Right lobe of liver (tissue), 4 donors: ENCODE results near the gene LRRTM4.

Experiments
- CTCF ChIP-seq, 4 donors: fragments of 200-600 bp in 3 of 4; fragments of 450-650 bp in 1 of 4; IDR thresholded peaks; one replicate each; pipeline versions ENCODE4 v1.5.1 to v1.8.0; 2016 to 2022; ENCODE audit warnings: antibody characterized with exemption in 4 of 4, mild to moderate bottlenecking in 2 of 4
- POLR2A ChIP-seq: fragments of 450-650 bp; IDR thresholded peaks from one replicate; pipeline ENCODE4 v1.6.1; 2017; ENCODE audit warnings: antibody characterized with exemption, mild to moderate bottlenecking
- donor health status: DM: no; HTN: no; CAD: no.
- donor health status: DM: no; HTN: no; CAD: no.
- donor health status: DM: no; HTN: yes; CAD: no.

DNA sequence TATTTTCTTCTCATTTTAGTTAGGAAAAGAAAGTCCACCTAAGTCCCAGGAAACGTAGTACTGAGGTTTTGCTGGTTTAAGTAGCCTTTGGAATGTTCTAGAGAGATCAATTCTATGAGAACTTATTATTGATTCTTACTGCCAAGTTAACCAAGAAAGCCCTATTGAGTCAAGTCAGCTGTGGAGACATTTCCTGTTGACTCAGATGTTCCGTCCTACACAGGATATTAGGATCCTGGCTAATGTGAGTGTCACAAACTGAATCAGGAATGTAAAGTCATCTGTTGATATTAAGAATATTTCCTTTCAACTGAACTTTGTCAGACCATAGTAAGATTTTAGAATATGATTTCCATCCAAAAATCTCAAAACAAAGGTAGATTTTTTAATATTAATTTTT lies 654.3 kb downstream of the LRRTM4 start:
- TF ChIP-seq POLR2A: no peak
- TF ChIP-seq CTCF (IDR thresholded peaks at IDR 0.05): no peak
